Breast epithelium (tissue), 4 donors: Measurements from ENCODE around the gene MPG. TPM values are rescaled to one million over a fixed set of nuclear protein-coding genes. Genes with fewer than 3 reads are reported as not detected.
"Not testable (repeated sequence)": the region's sequence is repeated elsewhere in the genome, so short reads cannot be mapped to it uniquely, and the experiment has no call there.

Experiments
- DNase-seq, 2 donors: peaks; one replicate each; pipeline ENCODE4 v3.0.0-alpha.2; 2019; ENCODE audit warnings: low spot score in 2 of 2
- H3K27ac ChIP-seq, 2 donors: fragments of 200-600 bp; sonication (generic) in 1 of 2; one replicate each; pipeline ENCODE4 v1.5.1; 2016 to 2019; ENCODE audit warnings: mild to moderate bottlenecking in 1 of 2
- H3K27me3 ChIP-seq, 2 donors: fragments of 200-600 bp; sonication (generic) in 1 of 2; one replicate each; pipeline versions ENCODE4 v1.5.1 to v1.6.0; 2017 to 2019; ENCODE audit warnings: control low read depth in 1 of 2, mild to moderate bottlenecking in 1 of 2
- H3K36me3 ChIP-seq: fragments of 200-600 bp; one replicate; pipeline ENCODE4 v1.5.1; 2019
- H3K4me1 ChIP-seq, 2 donors: fragments of 200-600 bp; sonication (generic); one replicate each; pipeline ENCODE4 v1.5.1; 2016 to 2019; ENCODE audit warnings: control low read depth in 1 of 2
- H3K4me3 ChIP-seq, 3 donors: fragments of 200-600 bp; sonication (generic); 1 replicate in 2 of 3; 2 replicates in 1 of 3; pipeline ENCODE4 v1.5.1; 2016 to 2019; ENCODE audit warnings: mild to moderate bottlenecking in 3 of 3, moderate library complexity in 2 of 3
- H3K9me3 ChIP-seq, 2 donors: fragments of 200-600 bp; sonication (generic) in 1 of 2; one replicate each; pipeline ENCODE4 v1.5.1; 2016 to 2019; ENCODE audit warnings: control low read depth in 1 of 2
- CTCF ChIP-seq, 3 donors: fragments of 450-650 bp; IDR thresholded peaks; one replicate each; pipeline ENCODE4 v1.5.1; 2016 to 2017; ENCODE audit warnings: antibody characterized with exemption in 3 of 3, mild to moderate bottlenecking in 3 of 3, moderate library complexity in 3 of 3
- POLR2A ChIP-seq: fragments of 450-650 bp; IDR thresholded peaks from one replicate; pipeline ENCODE4 v1.6.1; 2016; ENCODE audit warnings: antibody characterized with exemption, mild to moderate bottlenecking, moderate library complexity
- POLR2AphosphoS5 ChIP-seq, 3 donors: sonication (generic); formaldehyde crosslinking; IDR thresholded peaks; one replicate each; pipeline ENCODE4 v1.6.1; 2017; ENCODE audit warnings: antibody characterized with exemption in 3 of 3
- intact Hi-C: fragments of 100-400 bp; cut with DNase I; formaldehyde crosslinking; loops from one replicate; pipeline ENCODE4 v1.15.1; 2023; ENCODE audit warnings: low total_unique reads
- total RNA-seq, 3 donors: library from RNA; depleted of rRNA; stranded (reverse); fragments of >200 nt; gene quantifications; one replicate each; pipeline ENCODE4 v1.1.0, GENCODE V29; 2016

Gene MPG, protein sequence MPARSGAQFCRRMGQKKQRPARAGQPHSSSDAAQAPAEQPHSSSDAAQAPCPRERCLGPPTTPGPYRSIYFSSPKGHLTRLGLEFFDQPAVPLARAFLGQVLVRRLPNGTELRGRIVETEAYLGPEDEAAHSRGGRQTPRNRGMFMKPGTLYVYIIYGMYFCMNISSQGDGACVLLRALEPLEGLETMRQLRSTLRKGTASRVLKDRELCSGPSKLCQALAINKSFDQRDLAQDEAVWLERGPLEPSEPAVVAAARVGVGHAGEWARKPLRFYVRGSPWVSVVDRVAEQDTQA
- 100 to 1,000 TPM in 1 of 3 donors, 10 to 100 TPM in 2; 86.9 to 112 (median 89.1) TPM for total RNA-seq

DNA sequence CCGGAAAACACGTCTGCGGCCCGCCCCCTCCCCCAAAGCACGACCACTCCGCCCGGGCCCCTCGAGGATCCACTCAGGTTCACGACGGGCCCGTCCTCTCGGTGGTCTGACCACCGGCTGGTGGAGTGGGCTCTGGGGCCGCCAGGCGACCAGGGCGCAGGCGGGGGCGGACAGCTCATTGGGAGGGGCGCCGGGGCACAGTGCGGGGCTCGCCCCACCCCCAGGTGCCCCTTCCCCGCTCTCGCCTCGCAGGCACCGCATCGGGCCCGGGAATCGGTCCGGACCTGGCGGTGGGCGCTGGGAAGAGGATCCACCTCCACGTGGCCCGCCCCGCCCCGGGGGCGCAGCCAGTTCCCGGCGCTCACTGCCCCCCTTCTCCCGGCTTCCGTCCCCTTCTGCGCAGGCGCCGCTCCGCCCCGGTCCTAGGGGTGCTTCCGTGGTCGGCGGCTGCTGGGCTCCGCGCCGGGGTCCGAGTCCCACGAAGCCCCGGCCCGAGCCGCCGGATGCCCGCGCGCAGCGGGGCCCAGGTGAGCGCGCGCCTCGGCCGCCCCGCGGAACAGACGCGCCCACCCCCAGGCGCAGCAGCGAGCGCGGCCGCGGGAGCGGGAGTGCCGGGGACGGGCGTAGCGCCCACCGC, at the start of gene MPG:
TSS of gene MPG (plus strand) at position 419 of the 637 bp plus-strand sequence. CDS start at position 504, 85 bp downstream.
- Histone ChIP-seq H3K36me3 (no peaks in the 10 kb centered on the region), H3K4me3 (peak within 1 kb of the TSS; percentile 71 to 99 (median 83)), H3K4me1 (peaks cover 12 to 26% of the 10 kb centered on the region in 2 donors), H3K27me3 (no peaks in the 10 kb centered on the region), H3K9me3 (no peaks in the 10 kb centered on the region), H3K27ac (peak within 1 kb of the TSS; percentile 91 to 98)
- DNase-seq = peak; percentile 77 to 83
- peak; percentile 30 to 55 (median 38) for TF ChIP-seq POLR2AphosphoS5 (IDR thresholded peaks at IDR 0.05)
- TF ChIP-seq CTCF (IDR thresholded peaks at IDR 0.05) = peak in 1 of 3 donors; percentile 17
- TF ChIP-seq POLR2A = peak; percentile 69
- intact Hi-C loops = no loop called here

- H3K27ac ChIP-seq = not testable (repeated sequence)
Measured at GRCh38 chr16:30627-31026, 47.4 kb upstream of the MPG start.

DNA sequence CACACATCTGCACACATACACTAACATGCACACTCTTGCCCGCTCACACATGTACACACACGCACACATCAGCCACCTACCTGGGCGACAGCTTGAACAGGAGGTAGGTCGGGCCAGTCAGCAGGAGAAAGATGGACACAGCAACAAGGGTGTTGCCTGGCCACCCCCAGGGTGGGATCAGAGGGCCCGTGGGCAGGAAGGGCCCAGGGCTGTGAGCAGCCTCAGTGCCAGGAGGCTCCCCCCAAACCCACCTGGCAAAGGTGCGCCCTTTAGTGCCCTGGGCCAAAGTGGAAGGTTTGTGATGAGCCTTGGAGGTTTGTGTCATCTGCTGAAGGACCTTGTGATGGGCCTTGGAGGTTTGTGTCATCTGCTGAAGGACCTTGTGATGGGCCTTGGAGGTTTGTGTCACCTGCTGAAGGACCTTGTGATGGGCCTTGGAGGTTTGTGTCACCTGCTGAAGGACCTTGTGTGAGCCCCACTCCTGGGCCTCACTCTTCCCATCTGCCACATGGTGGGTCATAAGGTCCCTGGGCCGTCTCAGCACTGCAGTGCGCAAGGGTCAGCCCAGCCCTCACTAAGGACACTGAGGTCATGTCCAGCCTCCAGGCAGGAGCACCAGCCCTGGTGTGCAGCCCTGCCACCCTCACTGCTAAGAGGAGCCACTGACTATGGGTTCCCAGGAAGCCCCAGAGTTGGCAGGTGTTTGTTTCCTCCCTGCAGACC, 44.7 kb upstream of the MPG start:
- H3K4me3 ChIP-seq, H3K27ac ChIP-seq, DNase-seq, H3K36me3 ChIP-seq, H3K4me1 ChIP-seq, intact Hi-C loops, H3K9me3 ChIP-seq, H3K27me3 ChIP-seq: not testable (repeated sequence)

More at GRCh38 chr16:30627-31026, 47.4 kb upstream of the MPG start:
- intact Hi-C loops, H3K4me1 ChIP-seq, H3K9me3 ChIP-seq, H3K27me3 ChIP-seq, DNase-seq, H3K36me3 ChIP-seq, H3K4me3 ChIP-seq: not testable (repeated sequence)

GRCh38 chr16:33877-34647, 44.0 kb upstream of the MPG start:
- Histone ChIP-seq H3K4me3 (no peak overlapping the region), H3K36me3 (no peaks in the 10 kb centered on the region), H3K27me3 (no peaks in the 10 kb centered on the region), H3K9me3 (no peaks in the 10 kb centered on the region), H3K27ac (no peak overlapping the region), H3K4me1 (peaks cover 0 to under 1% of the 10 kb centered on the region in 2 donors)
- intact Hi-C loops = no loop called here
- TF ChIP-seq POLR2AphosphoS5 (IDR thresholded peaks at IDR 0.05) (no peak), CTCF (IDR thresholded peaks at IDR 0.05) (no peak), POLR2A (no peak)
- DNase-seq = no peak

DNA sequence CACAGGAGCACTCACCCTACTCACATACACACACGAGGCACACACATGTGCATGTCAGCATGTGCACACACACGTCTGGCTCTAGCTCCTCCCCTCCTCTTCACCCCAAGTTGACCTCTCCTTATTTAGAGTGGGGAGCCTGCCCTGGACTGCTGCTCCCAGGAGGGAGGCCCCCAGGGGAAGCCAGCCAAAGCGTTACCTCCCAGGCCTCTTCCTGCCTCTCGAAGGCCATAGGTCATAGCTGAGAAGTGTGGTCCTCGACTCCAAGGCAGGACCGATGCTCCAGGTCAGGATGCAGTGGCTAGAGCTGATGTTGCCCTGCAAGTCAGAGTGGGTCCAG, 43.4 kb upstream of the MPG start:
- Histone ChIP-seq H3K4me3 (no peak overlapping the region), H3K27me3 (no peaks in the 10 kb centered on the region), H3K4me1 (peaks cover 0 to 3% of the 10 kb centered on the region in 2 donors), H3K27ac (no peak overlapping the region), H3K36me3 (no peaks in the 10 kb centered on the region), H3K9me3 (no peaks in the 10 kb centered on the region)
- TF ChIP-seq POLR2A (no peak), CTCF (IDR thresholded peaks at IDR 0.05) (no peak), POLR2AphosphoS5 (IDR thresholded peaks at IDR 0.05) (no peak)
- intact Hi-C loops = no loop called here
- DNase-seq = no peak
